Caco-2 (cell line): ENCODE measurements around the gene COLEC11. TPM values are rescaled to one million over a fixed set of nuclear protein-coding genes. Genes with fewer than 3 reads are reported as not detected.

Source experiments
- BruUV-seq: library from RNA; stranded (reverse); fragments of 400-500 nt; replicated peaks from 2 replicates; lab custom pipeline; 2021; lab: Mats Ljungman, UMichigan
- CTCF ChIA-PET: fragments of 300-600 bp; sonication (Branson Sonifier 250); formaldehyde crosslinking; loops from one replicate; lab custom pipeline; 2022; ENCODE audit warnings: antibody characterized with exemption; lab: Charles Lee
- POLR2A ChIA-PET: fragments of 300-600 bp; sonication (Branson Sonifier 250); formaldehyde crosslinking; loops from one replicate; lab custom pipeline; 2022; ENCODE audit warnings: antibody characterized with exemption; lab: Charles Lee
- DNase-seq, 2 experiments: peaks; one replicate each; pipeline versions ENCODE4 v3.0.0 to v3.0.0-alpha.2; 2020 to 2022
- H3K27me3 ChIP-seq: replicated peaks from 2 replicates; pipeline ENCODE4 v1.6.0; 2011; ENCODE audit warnings: low read length; ENCODE audit not compliant: control insufficient read depth, insufficient read depth
- H3K36me3 ChIP-seq: 2 replicates; pipeline ENCODE4 v1.5.1; 2011; ENCODE audit warnings: low read length; ENCODE audit not compliant: control insufficient read depth, insufficient read depth
- H3K4me1 ChIP-seq: fragments of 250-450 bp; sonication (Bioruptor Pico); 2 replicates; pipeline ENCODE4 v1.5.1; 2020; ENCODE audit warnings: mild to moderate bottlenecking
- H3K4me3 ChIP-seq: 2 replicates; pipeline ENCODE4 v1.5.1; 2011; ENCODE audit warnings: low read depth, mild to moderate bottlenecking, control low read depth, low read length
- H3K9me3 ChIP-seq: fragments of 250-450 bp; sonication (Bioruptor Pico); 2 replicates; pipeline ENCODE4 v1.5.1; 2020; ENCODE audit warnings: mild to moderate bottlenecking, moderate library complexity
- H3K27ac Mint-ChIP-seq: one replicate; pipeline ENCODE4 v1.8.0; 2022; ENCODE audit warnings: mixed read lengths; ENCODE audit not compliant: unreplicated experiment
- H3K27me3 Mint-ChIP-seq: one replicate; pipeline ENCODE4 v1.8.0; 2022; ENCODE audit warnings: mixed read lengths; ENCODE audit not compliant: insufficient read depth, unreplicated experiment
- H3K36me3 Mint-ChIP-seq: one replicate; pipeline ENCODE4 v1.8.0; 2022; ENCODE audit warnings: mild to moderate bottlenecking, mixed read lengths; ENCODE audit not compliant: insufficient read depth, unreplicated experiment
- H3K4me1 Mint-ChIP-seq: one replicate; pipeline ENCODE4 v1.8.0; 2022; ENCODE audit warnings: low read depth, mixed read lengths; ENCODE audit not compliant: unreplicated experiment
- H3K4me3 Mint-ChIP-seq: one replicate; pipeline ENCODE4 v1.8.0; 2022; ENCODE audit warnings: mild to moderate bottlenecking, moderate library complexity, mixed read lengths; ENCODE audit not compliant: unreplicated experiment
- H3K9me3 Mint-ChIP-seq: one replicate; pipeline ENCODE4 v1.8.0; 2022; ENCODE audit warnings: mixed read lengths; ENCODE audit not compliant: unreplicated experiment
- intact Hi-C: fragments of 100-400 bp; cut with micrococcal nuclease; formaldehyde crosslinking; loops from one replicate; pipeline ENCODE4 v1.10.0; 2022; ENCODE audit not compliant: unreplicated experiment
- total RNA-seq: library from RNA; stranded (reverse); gene quantifications from 2 replicates; pipeline ENCODE4 v1.2.3, GENCODE V29; 2022
- TF ChIP-seq, protein P1 (sequence below), 2 experiments: fragments of 200-600 bp in 1 of 2; IDR thresholded peaks; 1 replicate in 1 of 2; 2 replicates in 1 of 2; pipeline versions ENCODE4 v1.5.1 to v1.8.0; 2011 to 2022; ENCODE audit warnings: antibody characterized with exemption in 1 of 2, control low read depth in 1 of 2, inconsistent platforms in 1 of 2, low read depth in 1 of 2, low read length in 1 of 2, mild to moderate bottlenecking in 1 of 2, moderate library complexity in 1 of 2; ENCODE audit not compliant: insufficient read depth in 1 of 2, severe bottlenecking in 1 of 2, unreplicated experiment in 1 of 2

COLEC11 gene
- total RNA-seq, 1 experiment from 2014 or later: not detected

- POLR2A ChIA-PET: no interaction called here
- peaks cover 6% of the 10 kb centered on the region; the same call in 1 of the 2 replicates for H3K36me3 ChIP-seq
- CTCF ChIA-PET: interaction anchor here (0.6 to 0.7 kb wide), 2 partner anchors 18 to 19 kb away, joined by 3 read pairs; no protein-coding TSS in a partner anchor
These were observed 41.0 kb upstream of the COLEC11 start for GRCh38 chr2:3553946-3554345.

GRCh38 chr2:3557639-3558204 is 37.2 kb upstream of the COLEC11 start:
- Histone ChIP-seq H3K36me3 (peaks cover 4% of the 10 kb centered on the region; the same call in 1 of the 2 replicates), H3K9me3 (no peaks in the 10 kb centered on the region), H3K4me1 (peaks cover 6% of the 10 kb centered on the region; the same call in 1 of the 2 replicates), H3K27me3 (no peaks in the 10 kb centered on the region), H3K4me3 (peak overlapping the region; percentile 81)
- TF ChIP-seq, protein P1, sequence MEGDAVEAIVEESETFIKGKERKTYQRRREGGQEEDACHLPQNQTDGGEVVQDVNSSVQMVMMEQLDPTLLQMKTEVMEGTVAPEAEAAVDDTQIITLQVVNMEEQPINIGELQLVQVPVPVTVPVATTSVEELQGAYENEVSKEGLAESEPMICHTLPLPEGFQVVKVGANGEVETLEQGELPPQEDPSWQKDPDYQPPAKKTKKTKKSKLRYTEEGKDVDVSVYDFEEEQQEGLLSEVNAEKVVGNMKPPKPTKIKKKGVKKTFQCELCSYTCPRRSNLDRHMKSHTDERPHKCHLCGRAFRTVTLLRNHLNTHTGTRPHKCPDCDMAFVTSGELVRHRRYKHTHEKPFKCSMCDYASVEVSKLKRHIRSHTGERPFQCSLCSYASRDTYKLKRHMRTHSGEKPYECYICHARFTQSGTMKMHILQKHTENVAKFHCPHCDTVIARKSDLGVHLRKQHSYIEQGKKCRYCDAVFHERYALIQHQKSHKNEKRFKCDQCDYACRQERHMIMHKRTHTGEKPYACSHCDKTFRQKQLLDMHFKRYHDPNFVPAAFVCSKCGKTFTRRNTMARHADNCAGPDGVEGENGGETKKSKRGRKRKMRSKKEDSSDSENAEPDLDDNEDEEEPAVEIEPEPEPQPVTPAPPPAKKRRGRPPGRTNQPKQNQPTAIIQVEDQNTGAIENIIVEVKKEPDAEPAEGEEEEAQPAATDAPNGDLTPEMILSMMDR (IDR thresholded peaks at IDR 0.05; ENCODE audit: insufficient read depth in 1 of 2, low read depth in 1 of 2, low read length in 1 of 2, severe bottlenecking in 1 of 2, unreplicated experiment in 1 of 2): no peak
- H3K27ac Mint-ChIP-seq: peak overlapping the region; percentile 95
- H3K27me3 Mint-ChIP-seq: no peaks in the 10 kb centered on the region
- peaks cover 85% of the 10 kb centered on the region for H3K36me3 Mint-ChIP-seq
- H3K4me1 Mint-ChIP-seq: peaks cover 12% of the 10 kb centered on the region
- CTCF ChIA-PET: interaction anchor here (0.7 to 1.4 kb wide), 3 partner anchors 17 to 39 kb away, joined by 3 to 5 read pairs (median 5); partner anchors contain the start of gene RPS7
- TSS peak; percentile 67 for BruUV-seq
- DNase-seq: no peak
- POLR2A ChIA-PET: interaction anchor here (1.0 to 2.2 kb wide), 7 partner anchors 16 to 180 kb away, joined by 3 to 22 read pairs (median 10); partner anchors contain the start of genes ADI1 and EIPR1
- H3K4me3 Mint-ChIP-seq: peak overlapping the region; percentile 92
- intact Hi-C loops: loop anchor here (1.0 kb wide), 7 partner anchors 18 to 178 kb away; partner anchors contain the start of genes ADI1, RPS7 and TRAPPC12
- H3K9me3 Mint-ChIP-seq: no peaks in the 10 kb centered on the region

More at GRCh38 chr2:3553946-3554345, 41.0 kb upstream of the COLEC11 start:
- TF ChIP-seq, protein P1 (IDR thresholded peaks at IDR 0.05; ENCODE audit: insufficient read depth in 1 of 2, low read depth in 1 of 2, low read length in 1 of 2, severe bottlenecking in 1 of 2, unreplicated experiment in 1 of 2): no peak
- DNase-seq: no peak
- Mint-ChIP-seq H3K27me3 (no peaks in the 10 kb centered on the region), H3K4me1 (no peaks in the 10 kb centered on the region), H3K27ac (no peak overlapping the region), H3K9me3 (no peaks in the 10 kb centered on the region), H3K36me3 (peaks cover 99% of the 10 kb centered on the region), H3K4me3 (no peak overlapping the region)
- H3K4me1 ChIP-seq: peaks cover 6% of the 10 kb centered on the region; the same call in 1 of the 2 replicates
- H3K9me3 ChIP-seq: no peaks in the 10 kb centered on the region
- intact Hi-C loops: no loop called here
- H3K27me3 ChIP-seq: no peaks in the 10 kb centered on the region
- H3K4me3 ChIP-seq: no peak overlapping the region
- BruUV-seq: no TSS peak

DNA sequence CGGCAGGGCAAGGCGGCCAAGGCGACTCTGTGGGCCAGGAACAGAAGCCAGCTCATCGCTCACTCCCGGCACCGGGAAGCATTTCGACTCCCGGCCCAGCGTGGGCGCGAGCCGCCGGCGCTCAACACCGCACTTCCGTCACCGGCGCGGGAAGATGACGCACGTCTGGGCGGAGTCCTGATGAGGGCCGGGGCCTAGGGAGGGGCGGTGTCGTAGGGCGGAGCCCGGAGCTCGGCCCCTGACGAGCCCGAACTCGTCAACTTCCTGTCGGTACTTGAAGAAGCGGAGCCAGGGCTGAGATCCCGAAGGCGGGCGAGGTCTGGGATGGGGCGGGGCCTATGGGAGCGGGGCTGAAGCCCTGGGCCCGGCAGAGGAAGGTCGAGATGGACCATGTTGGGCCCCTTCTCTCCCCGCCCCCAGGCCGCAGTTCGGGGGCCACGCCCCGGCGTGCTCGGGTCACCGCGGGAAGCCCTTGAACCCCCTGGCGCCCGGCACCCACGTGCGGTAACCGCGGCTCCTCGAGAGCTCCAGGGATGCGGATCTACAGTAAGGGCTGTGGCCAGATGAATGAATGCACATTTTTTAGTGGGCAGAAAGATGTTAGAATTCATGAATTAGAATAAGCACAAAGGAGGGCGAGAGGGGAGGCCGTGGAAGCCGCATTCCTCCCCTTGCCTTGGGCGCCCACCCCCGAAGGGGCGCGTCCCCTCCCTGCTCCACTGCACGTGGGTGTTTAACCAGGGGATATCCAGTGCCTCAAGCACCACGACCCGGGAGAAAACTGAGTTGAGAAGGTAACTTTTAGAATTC is 36.5 kb upstream of the COLEC11 start, which contains the start of gene RNASEH1:
RNASEH1 (minus strand) TSS at position 129 of the 810 bp plus-strand sequence; CDS start at position 56, 73 bp downstream.
- ChIA-PET CTCF (interaction anchor here (0.5 to 1.4 kb wide), 5 partner anchors 16 to 94 kb away, joined by 3 to 7 read pairs (median 5); partner anchors contain the start of gene RPS7), POLR2A (interaction anchor here (0.5 to 2.2 kb wide), 10 partner anchors 10 to 181 kb away, joined by 3 to 22 read pairs (median 8); partner anchors contain the start of genes ADI1 and EIPR1)
- Mint-ChIP-seq H3K27me3 (no peaks in the 10 kb centered on the region), H3K4me1 (peaks cover 12% of the 10 kb centered on the region), H3K4me3 (peak within 1 kb of the TSS; percentile 92), H3K9me3 (no peaks in the 10 kb centered on the region), H3K27ac (peak within 1 kb of the TSS; percentile 95), H3K36me3 (peaks cover 78% of the 10 kb centered on the region)
- DNase-seq: peak; percentile 99
- intact Hi-C loops: loop anchor here (1.0 kb wide), 7 partner anchors 17 to 179 kb away; partner anchors contain the start of genes ADI1, RPS7 and TRAPPC12
- Histone ChIP-seq H3K9me3 (no peaks in the 10 kb centered on the region), H3K36me3 (peaks cover 4% of the 10 kb centered on the region; the same call in 1 of the 2 replicates), H3K4me1 (peaks cover 6% of the 10 kb centered on the region; the same call in 1 of the 2 replicates), H3K27me3 (no peaks in the 10 kb centered on the region), H3K4me3 (peak within 1 kb of the TSS; percentile 81)
- TF ChIP-seq, protein P1 (IDR thresholded peaks at IDR 0.05; ENCODE audit: insufficient read depth in 1 of 2, low read depth in 1 of 2, low read length in 1 of 2, severe bottlenecking in 1 of 2, unreplicated experiment in 1 of 2): no peak
- TSS peak; percentile 73 for BruUV-seq
